Muscle of leg (tissue), 11 donors: Measurements from ENCODE around the gene TCAF1. TPM values are rescaled to one million over a fixed set of nuclear protein-coding genes. Genes with fewer than 3 reads are reported as not detected.
"Not testable (repeated sequence)": the region's sequence is repeated elsewhere in the genome, so short reads cannot be mapped to it uniquely, and the experiment has no call there.

Experiments
- DNase-seq: peaks from one replicate; pipeline ENCODE4 v3.0.0; 2013
- H3K27ac ChIP-seq: one replicate; pipeline ENCODE4 v1.5.1; 2013; ENCODE audit warnings: mild to moderate bottlenecking, low read length, control low read depth
- H3K27me3 ChIP-seq: one replicate; pipeline ENCODE4 v1.6.1; 2013; ENCODE audit warnings: low read length; ENCODE audit not compliant: control insufficient read depth, insufficient read depth
- H3K36me3 ChIP-seq: one replicate; pipeline ENCODE4 v1.6.1; 2013; ENCODE audit warnings: low read length; ENCODE audit not compliant: control insufficient read depth, insufficient read depth
- H3K4me1 ChIP-seq: one replicate; pipeline ENCODE4 v1.6.1; 2013; ENCODE audit warnings: low read length; ENCODE audit not compliant: control insufficient read depth, insufficient read depth
- H3K4me3 ChIP-seq: one replicate; pipeline ENCODE4 v1.5.1; 2013; ENCODE audit warnings: low read length, control low read depth
- H3K9me3 ChIP-seq: replicated peaks from 2 replicates; pipeline ENCODE4 v1.6.1; 2013; ENCODE audit warnings: low read depth, low read length; ENCODE audit not compliant: control insufficient read depth
- WGBS: methylation state at CpG from one replicate; pipeline ENCODE4 v1.1.5; 2013; ENCODE audit warnings: missing lambda C conversion rate; ENCODE audit not compliant: insufficient coverage; 5-methylcytosine and 5-hydroxymethylcytosine counted together
- polyA plus RNA-seq, 8 donors: library from polyadenylated mRNA; unstranded; fragments of 120-200 nt; gene quantifications; one replicate each; pipeline versions ENCODE4 v1.2.1 to v1.2.3, GENCODE V29; 2013; ENCODE audit warnings: inconsistent platforms in 1 of 8, low replicate concordance in 1 of 8; ENCODE audit not compliant: insufficient read length in 8 of 8, insufficient read depth in 1 of 8
- total RNA-seq: library from RNA; stranded (reverse); fragments of 120-200 nt; gene quantifications from one replicate; pipeline ENCODE4 v1.2.4, GENCODE V29; 2013

TCAF1 gene
- total and polyA plus RNA-seq, 9 donors, result 104 to 186 (median 166) TPM

- not testable (repeated sequence) for H3K27me3 ChIP-seq, DNase-seq, H3K4me1 ChIP-seq, H3K36me3 ChIP-seq, H3K9me3 ChIP-seq, H3K27ac ChIP-seq, H3K4me3 ChIP-seq
- no CpG with 5 or more reads among the region's 5 CpGs for WGBS
These were observed 95.3 kb downstream of the TCAF1 start for GRCh38 chr7:143806664-143807071.

Other genes starting within 250 kb of the TCAF1 start
- 0.71 TPM for gene CTAGE6, start 144.5 kb downstream of the TCAF1 start, total RNA-seq
- under 1 TPM in 4 of 8 donors, not detected in 4; 0.10 to 0.48 (median 0.20) TPM for gene CTAGE6, start 144.5 kb downstream of the TCAF1 start, polyA plus RNA-seq
- gene OR2F2, start 33.1 kb upstream of the TCAF1 start, total RNA-seq, result not detected
- gene OR2F2, start 33.1 kb upstream of the TCAF1 start, polyA plus RNA-seq, result not detected
- gene OR2F1, start 52.7 kb upstream of the TCAF1 start, total RNA-seq, result not detected
- under 1 TPM in 2 of 8 donors, not detected in 6; 0.12 to 0.32 TPM for gene OR2F1, start 52.7 kb upstream of the TCAF1 start, polyA plus RNA-seq
- not detected for gene OR6B1, start 98.1 kb upstream of the TCAF1 start, total RNA-seq
- under 1 TPM in 1 of 8 donors, not detected in 7; 0.04 TPM for gene OR6B1, start 98.1 kb upstream of the TCAF1 start, polyA plus RNA-seq
- gene OR2A5, start 146.8 kb upstream of the TCAF1 start, total RNA-seq, result not detected
- gene OR2A5, start 146.8 kb upstream of the TCAF1 start, polyA plus RNA-seq, result under 1 TPM in 2 of 8 donors, not detected in 6; 0.01 to 0.03 TPM
- gene OR2A25, start 167.6 kb upstream of the TCAF1 start, total RNA-seq, result not detected
- under 1 TPM in 1 of 8 donors, not detected in 7; 0.08 TPM for gene OR2A25, start 167.6 kb upstream of the TCAF1 start, polyA plus RNA-seq
- not detected for gene OR2A12, start 184.1 kb upstream of the TCAF1 start, total RNA-seq
- not detected for gene OR2A12, start 184.1 kb upstream of the TCAF1 start, polyA plus RNA-seq
- not detected for gene OR2A2, start 207.4 kb upstream of the TCAF1 start, total RNA-seq
- gene OR2A2, start 207.4 kb upstream of the TCAF1 start, polyA plus RNA-seq, result not detected
- not detected for gene OR2A14, start 221.0 kb upstream of the TCAF1 start, total RNA-seq
- not detected for gene OR2A14, start 221.0 kb upstream of the TCAF1 start, polyA plus RNA-seq